GM10248 (cell line): Measurements from ENCODE around the gene CACNA1C.

Source experiments
- CTCF ChIA-PET: fragments of 300-600 bp; sonication (Branson Sonifier 250); formaldehyde crosslinking; extraction: SDS; loops from one replicate; lab custom pipeline; 2021; ENCODE audit warnings: antibody characterized with exemption; lab: Yijun Ruan, JAX
- POLR2A ChIA-PET: fragments of 350-650 bp; sonication (Branson Sonifier 250); formaldehyde crosslinking; extraction: SDS; loops from one replicate; lab custom pipeline; 2020; ENCODE audit warnings: antibody characterized with exemption; lab: Yijun Ruan, JAX
- DNase-seq: peaks from one replicate; pipeline ENCODE4 v3.0.0; 2012; ENCODE audit errors: extremely low spot score
- CTCF ChIP-seq: IDR thresholded peaks from 2 replicates; pipeline ENCODE4 v1.5.1; 2012; ENCODE audit warnings: mild to moderate bottlenecking, low read depth; ENCODE audit errors: extremely low read depth, missing control alignments, control extremely low read depth

CACNA1C gene

GRCh38 chr12:2244013-2244861 is 191.4 kb downstream of the CACNA1C start:
- ChIA-PET CTCF (no interaction called here), POLR2A (no interaction called here)
- no peak for DNase-seq
- TF ChIP-seq CTCF = no peak

DNA sequence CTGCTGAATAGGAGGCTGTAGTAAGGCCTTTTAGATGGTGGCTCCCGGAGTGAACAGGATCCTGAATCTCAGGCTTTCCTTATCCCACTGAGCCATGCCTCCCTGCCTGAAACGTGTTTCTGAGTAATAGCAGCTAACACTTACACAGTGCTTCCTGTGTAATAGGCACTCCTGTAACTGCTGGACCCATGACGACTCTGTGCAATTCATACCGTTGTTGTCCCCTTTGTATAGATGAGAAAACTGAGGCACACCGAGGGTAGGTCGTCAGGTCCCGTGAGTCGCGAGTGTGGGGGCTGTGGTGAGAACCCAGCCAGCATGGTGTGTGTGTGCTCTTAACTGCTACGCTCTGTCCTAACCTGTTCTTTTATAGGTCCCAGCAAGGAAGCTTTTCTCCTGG is 193.6 kb downstream of the CACNA1C start:
- ChIA-PET POLR2A (no interaction called here), CTCF (interaction anchor here (1.0 kb wide), 1 partner anchor 10 kb away, joined by 3 read pairs; no protein-coding TSS in a partner anchor)
- no peak for DNase-seq
- no peak for TF ChIP-seq CTCF

DNA sequence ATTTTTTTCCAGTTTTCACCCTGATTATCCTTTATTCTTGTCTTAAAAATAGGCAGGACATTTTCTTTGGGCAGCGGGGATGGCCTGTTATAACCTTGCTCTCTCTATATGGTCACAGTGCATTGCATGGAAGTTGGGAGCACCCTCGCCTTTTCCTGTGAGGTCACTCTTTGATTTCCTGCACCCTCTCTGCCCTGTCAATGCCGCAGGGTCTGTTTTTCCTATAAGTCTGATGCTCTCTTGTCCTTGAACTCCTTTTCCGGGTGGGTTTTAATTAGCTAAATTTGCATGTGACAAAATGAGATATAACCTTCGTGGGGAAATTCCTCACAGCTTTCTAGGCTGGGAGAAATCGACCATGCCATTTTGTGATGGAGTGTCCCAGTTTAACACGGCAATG is 194.3 kb downstream of the CACNA1C start:
- CTCF ChIA-PET = interaction anchor here (1.0 kb wide), 1 partner anchor 11 kb away, joined by 3 read pairs; no protein-coding TSS in a partner anchor
- POLR2A ChIA-PET = no interaction called here
- no peak for DNase-seq
- no peak for TF ChIP-seq CTCF

GRCh38 chr12:2247596-2247995 is 194.8 kb downstream of the CACNA1C start:
- CTCF ChIA-PET = interaction anchor here (1.0 kb wide), 1 partner anchor 11 kb away, joined by 3 read pairs; no protein-coding TSS in a partner anchor
- no peak for TF ChIP-seq CTCF
- no peak for DNase-seq
- POLR2A ChIA-PET = no interaction called here

GRCh38 chr12:2248087-2248900 is 195.5 kb downstream of the CACNA1C start:
- TF ChIP-seq CTCF = no peak
- ChIA-PET POLR2A (no interaction called here), CTCF (no interaction called here)
- no peak for DNase-seq

GRCh38 chr12:2248901-2249381 is 196.2 kb downstream of the CACNA1C start:
- ChIA-PET CTCF (no interaction called here), POLR2A (no interaction called here)
- peak; percentile 57 for DNase-seq
- no peak for TF ChIP-seq CTCF
